Psoas muscle (tissue), 8 donors: ENCODE results near the gene MEF2A. TPM values are rescaled to one million over a fixed set of nuclear protein-coding genes. Genes with fewer than 3 reads are reported as not detected.

ENCODE experiments used
- ATAC-seq, 4 donors: fragments of 200-7000 bp; cut with Tn5 transposase; one replicate each; pipeline ENCODE4 v1.9.1; 2020; ENCODE audit warnings: moderate library complexity in 3 of 4, mild to moderate bottlenecking in 2 of 4
- DNase-seq, 2 donors: peaks; one replicate each; pipeline ENCODE4 v3.0.0-alpha.2; 2020
- H3K27ac ChIP-seq: fragments of 200-600 bp; one replicate; pipeline ENCODE4 v1.8.0; 2022
- H3K27me3 ChIP-seq, 3 donors: fragments of 200-600 bp in 1 of 3; one replicate each; pipeline versions ENCODE4 v1.6.1 to v1.8.0; 2013 to 2022; ENCODE audit warnings: low read length in 2 of 3, mild to moderate bottlenecking in 2 of 3, moderate library complexity in 1 of 3; ENCODE audit not compliant: insufficient read depth in 3 of 3
- H3K36me3 ChIP-seq, 2 donors: fragments of 200-600 bp in 1 of 2; one replicate each; pipeline versions ENCODE4 v1.6.1 to v1.8.0; 2013 to 2022; ENCODE audit warnings: low read depth in 1 of 2, mild to moderate bottlenecking in 1 of 2, moderate library complexity in 1 of 2; ENCODE audit not compliant: insufficient read depth in 1 of 2
- H3K4me1 ChIP-seq: fragments of 200-600 bp; one replicate; pipeline ENCODE4 v1.8.0; 2022
- H3K4me3 ChIP-seq: fragments of 200-600 bp; one replicate; pipeline ENCODE4 v1.8.0; 2022; ENCODE audit warnings: mild to moderate bottlenecking
- H3K9me3 ChIP-seq: fragments of 200-600 bp; one replicate; pipeline ENCODE4 v1.8.0; 2022
- CTCF ChIP-seq: fragments of 200-600 bp; IDR thresholded peaks from one replicate; pipeline ENCODE4 v1.8.0; 2022; ENCODE audit warnings: antibody characterized with exemption
- WGBS, 3 donors: extraction: QIAGEN DNeasy Blood & Tissue Kit; methylation state at CpG; one replicate each; pipeline versions ENCODE4 v1.1.6 to v1.1.7; 2013; 5-methylcytosine and 5-hydroxymethylcytosine counted together
- intact Hi-C, 2 donors: fragments of 100-400 bp; cut with DNase I; formaldehyde crosslinking; loops; one replicate each; pipeline versions ENCODE4 v1.11.0 to v1.14.2; 2022
- polyA plus RNA-seq, 3 donors: library from polyadenylated mRNA; stranded (reverse); fragments of 200-250 nt; gene quantifications; one replicate each; pipeline ENCODE4 v1.2.3, GENCODE V29; 2013
- total RNA-seq, 4 donors: library from RNA; stranded (reverse); fragmentation: NEBNext Ultra II Directional in 2 of 4; extraction: Animal tissue kit (Norgen Biotek cat#: 25700) in 2 of 4; gene quantifications; one replicate each; pipeline versions ENCODE4 v1.2.1 to v1.2.4, GENCODE V29; 2021 to 2023
- donor health status: healthy with polysubstance abuse.
- donor health status: DM: no; HTN: no; CAD: no; lungs with moderate emphysema.
- donor health status: Bipolar disorder and iron deficiency.
- donor health status: healthy.
- donor health status: DM: yes; HTN: yes; CAD: no.
- donor health status: DM: no; HTN: no; CAD: no.
- donor health status: DM: no; HTN: no; CAD: no.
- donor health status: DM: yes; HTN: yes; CAD: no.

The MEF2A gene
- total and polyA plus RNA-seq, 7 donors = 17.1 to 92.6 (median 63.9) TPM

- peaks cover 7% of the 10 kb centered on the region for H3K4me1 ChIP-seq
- ATAC-seq (peak in 1 of 4 donors; percentile 55), DNase-seq (no peak)
- peaks cover 0 to 23% of the 10 kb centered on the region in 2 donors for H3K36me3 ChIP-seq
- no peak overlapping the region for H3K4me3 ChIP-seq
- no peaks in the 10 kb centered on the region for H3K9me3 ChIP-seq
- intact Hi-C loops = no loop called here
- H3K27ac ChIP-seq = no peak overlapping the region
- whole genome bisulfite sequencing, 3 donors = 52 to 66% (median 57%) methylated on average over 2 of the region's 2 CpGs
- H3K27me3 ChIP-seq = no peaks in the 10 kb centered on the region
- TF ChIP-seq CTCF = no peak
These were observed 79.2 kb downstream of the MEF2A start for GRCh38 chr15:99644913-99645542.

- no peaks in the 10 kb centered on the region for H3K9me3 ChIP-seq
- no peak overlapping the region for H3K27ac ChIP-seq
- intact Hi-C loops = no loop called here
- H3K27me3 ChIP-seq = no peaks in the 10 kb centered on the region
- H3K4me1 ChIP-seq = peaks cover 7% of the 10 kb centered on the region
- DNase-seq (no peak), ATAC-seq (no peak)
- WGBS, 3 donors = 97 to 98% (median 97%) methylated on average over 3 of the region's 3 CpGs
- no peak overlapping the region for H3K4me3 ChIP-seq
- H3K36me3 ChIP-seq = peaks cover 0 to 23% of the 10 kb centered on the region in 2 donors
- TF ChIP-seq CTCF = no peak
These were observed 79.8 kb downstream of the MEF2A start for GRCh38 chr15:99645543-99645935.

GRCh38 chr15:99645951-99646350 lies 80.2 kb downstream of the MEF2A start:
- Histone ChIP-seq H3K27me3 (no peaks in the 10 kb centered on the region), H3K9me3 (no peaks in the 10 kb centered on the region), H3K4me3 (no peak overlapping the region), H3K4me1 (peaks cover 7% of the 10 kb centered on the region), H3K27ac (no peak overlapping the region), H3K36me3 (peaks cover 0 to 20% of the 10 kb centered on the region in 2 donors)
- intact Hi-C loops = no loop called here
- no peak for DNase-seq
- TF ChIP-seq CTCF = no peak
- ATAC-seq = no peak

- Histone ChIP-seq H3K27ac (no peak overlapping the region), H3K27me3 (no peaks in the 10 kb centered on the region), H3K9me3 (no peaks in the 10 kb centered on the region), H3K36me3 (peaks cover 0 to 9% of the 10 kb centered on the region in 2 donors), H3K4me3 (no peak overlapping the region), H3K4me1 (no peaks in the 10 kb centered on the region)
- intact Hi-C loops = no loop called here
- WGBS, 3 donors = 90 to 97% (median 95%) methylated on average over 6 of the region's 6 CpGs
- no peak for DNase-seq
- ATAC-seq = peak in 2 of 4 donors; percentile 66
- no peak for TF ChIP-seq CTCF
These were observed 85.4 kb downstream of the MEF2A start for GRCh38 chr15:99651023-99651807.
